Activated naive CD8-positive, alpha-beta T cell treated with anti-CD3 and anti-CD28 coated beads, Interleukin-2, amount 50 U/mL, for 24 hours (primary cell): ENCODE measurements around the gene A1BG.
A peak's percentile ranks its signal among the peaks of the same experiment; 100 is the strongest.

Experiments used
- ATAC-seq: fragments of 150-1000 bp; cut with Tn5 transposase; one replicate; pipeline ENCODE4 v1.10.0; 2021
- DNase-seq: peaks from one replicate; pipeline ENCODE4 v3.0.0; 2021
- H3K27ac Mint-ChIP-seq: one replicate; pipeline ENCODE4 v1.8.0; 2021; ENCODE audit warnings: mild to moderate bottlenecking, mixed read lengths
- H3K27me3 Mint-ChIP-seq: one replicate; pipeline ENCODE4 v1.8.0; 2021; ENCODE audit warnings: mixed read lengths
- H3K36me3 Mint-ChIP-seq: one replicate; pipeline ENCODE4 v1.8.0; 2021; ENCODE audit warnings: low read depth, mixed read lengths
- H3K4me1 Mint-ChIP-seq: one replicate; pipeline ENCODE4 v1.8.0; 2021; ENCODE audit warnings: mixed read lengths
- H3K4me3 Mint-ChIP-seq: one replicate; pipeline ENCODE4 v1.8.0; 2021; ENCODE audit warnings: mild to moderate bottlenecking, moderate library complexity, mixed read lengths
- H3K9me3 Mint-ChIP-seq: one replicate; pipeline ENCODE4 v1.8.0; 2021; ENCODE audit warnings: mixed read lengths

A1BG gene

GRCh38 chr19:58393725-58394033, 40.4 kb upstream of the A1BG start:
- Mint-ChIP-seq H3K27me3 (peaks cover 9% of the 10 kb centered on the region), H3K36me3 (peaks cover 58% of the 10 kb centered on the region), H3K9me3 (no peaks in the 10 kb centered on the region), H3K4me1 (peaks cover 41% of the 10 kb centered on the region), H3K27ac (no peak overlapping the region), H3K4me3 (no peak overlapping the region)
- no peak for ATAC-seq
- DNase-seq = no peak

- no peak for DNase-seq
- no peak overlapping the region for H3K27ac Mint-ChIP-seq
- peaks cover 63% of the 10 kb centered on the region for H3K36me3 Mint-ChIP-seq
- H3K4me1 Mint-ChIP-seq = peaks cover 47% of the 10 kb centered on the region
- H3K9me3 Mint-ChIP-seq = no peaks in the 10 kb centered on the region
- no peak overlapping the region for H3K4me3 Mint-ChIP-seq
- no peak for ATAC-seq
- H3K27me3 Mint-ChIP-seq = peaks cover 9% of the 10 kb centered on the region
Measured at GRCh38 chr19:58392945-58393724, 39.8 kb upstream of the A1BG start.

- Mint-ChIP-seq H3K4me3 (peak overlapping the region; percentile 98), H3K36me3 (peaks cover 54% of the 10 kb centered on the region), H3K27ac (peak overlapping the region; percentile 99), H3K4me1 (peaks cover 55% of the 10 kb centered on the region), H3K9me3 (no peaks in the 10 kb centered on the region), H3K27me3 (no peaks in the 10 kb centered on the region)
- DNase-seq (no peak), ATAC-seq (no peak)
Measured at GRCh38 chr19:58388175-58388526, 34.9 kb upstream of the A1BG start.

- no peak for DNase-seq
- peaks cover 48% of the 10 kb centered on the region for H3K36me3 Mint-ChIP-seq
- ATAC-seq = no peak
- peaks cover 57% of the 10 kb centered on the region for H3K4me1 Mint-ChIP-seq
- no peaks in the 10 kb centered on the region for H3K27me3 Mint-ChIP-seq
- H3K4me3 Mint-ChIP-seq = peak overlapping the region; percentile 98
- H3K27ac Mint-ChIP-seq = peak overlapping the region; percentile 99
- no peaks in the 10 kb centered on the region for H3K9me3 Mint-ChIP-seq
Measured at GRCh38 chr19:58387338-58388174, 34.3 kb upstream of the A1BG start.

GRCh38 chr19:58386576-58387337, 33.5 kb upstream of the A1BG start, which contains the start of gene RPS5:
Gene RPS5, plus strand, starts transcription at chr19:58387269. Its CDS starts 869 bp downstream, at chr19:58388138.
- H3K4me3 Mint-ChIP-seq = peak within 1 kb of the TSS; percentile 98
- H3K4me1 Mint-ChIP-seq = peaks cover 60% of the 10 kb centered on the region
- H3K36me3 Mint-ChIP-seq = peaks cover 41% of the 10 kb centered on the region
- H3K27me3 Mint-ChIP-seq = no peaks in the 10 kb centered on the region
- no peaks in the 10 kb centered on the region for H3K9me3 Mint-ChIP-seq
- peak within 1 kb of the TSS; percentile 99 for H3K27ac Mint-ChIP-seq
- DNase-seq (peak; percentile 94), ATAC-seq (peak; percentile 93)

GRCh38 chr19:58385891-58386575, 32.7 kb upstream of the A1BG start:
- DNase-seq (peak; percentile 49), ATAC-seq (no peak)
- Mint-ChIP-seq H3K4me1 (peaks cover 60% of the 10 kb centered on the region), H3K27me3 (no peaks in the 10 kb centered on the region), H3K36me3 (peaks cover 35% of the 10 kb centered on the region), H3K4me3 (peak overlapping the region; percentile 98), H3K27ac (peak overlapping the region; percentile 99), H3K9me3 (no peaks in the 10 kb centered on the region)

- Mint-ChIP-seq H3K27me3 (no peaks in the 10 kb centered on the region), H3K9me3 (no peaks in the 10 kb centered on the region), H3K4me3 (peak overlapping the region; percentile 98), H3K27ac (peak overlapping the region; percentile 99), H3K36me3 (peaks cover 29% of the 10 kb centered on the region), H3K4me1 (peaks cover 55% of the 10 kb centered on the region)
- ATAC-seq (no peak), DNase-seq (no peak)
Measured at GRCh38 chr19:58385313-58385890, 32.1 kb upstream of the A1BG start.

- peaks cover 48% of the 10 kb centered on the region for H3K4me1 Mint-ChIP-seq
- H3K27me3 Mint-ChIP-seq = no peaks in the 10 kb centered on the region
- no peak for DNase-seq
- no peak overlapping the region for H3K27ac Mint-ChIP-seq
- peak overlapping the region; percentile 24 for H3K4me3 Mint-ChIP-seq
- peaks cover 13% of the 10 kb centered on the region for H3K36me3 Mint-ChIP-seq
- no peak for ATAC-seq
- no peaks in the 10 kb centered on the region for H3K9me3 Mint-ChIP-seq
Measured at GRCh38 chr19:58382997-58383603, 29.8 kb upstream of the A1BG start.

- no peaks in the 10 kb centered on the region for H3K9me3 Mint-ChIP-seq
- H3K4me3 Mint-ChIP-seq = peak overlapping the region; percentile 92
- H3K36me3 Mint-ChIP-seq = no peaks in the 10 kb centered on the region
- peaks cover 36% of the 10 kb centered on the region for H3K4me1 Mint-ChIP-seq
- no peak for DNase-seq
- ATAC-seq = no peak
- peak overlapping the region; percentile 87 for H3K27ac Mint-ChIP-seq
- H3K27me3 Mint-ChIP-seq = no peaks in the 10 kb centered on the region
Measured at GRCh38 chr19:58381460-58382212, 28.3 kb upstream of the A1BG start.

- Mint-ChIP-seq H3K27me3 (no peaks in the 10 kb centered on the region), H3K27ac (peak within 1 kb of the TSS; percentile 96), H3K9me3 (no peaks in the 10 kb centered on the region), H3K4me1 (peaks cover 33% of the 10 kb centered on the region), H3K36me3 (no peaks in the 10 kb centered on the region), H3K4me3 (peak within 1 kb of the TSS; percentile 92)
- ATAC-seq (peak; percentile 87), DNase-seq (peak; percentile 95)
Measured at GRCh38 chr19:58380662-58381459, 27.6 kb upstream of the A1BG start, which contains the start of gene ZNF837. Gene ZNF837, minus strand, starts transcription at chr19:58381030. Its CDS starts 11,698 bp downstream, at chr19:58369332.

GRCh38 chr19:58380037-58380661, 26.9 kb upstream of the A1BG start:
- ATAC-seq (no peak), DNase-seq (no peak)
- H3K9me3 Mint-ChIP-seq = no peaks in the 10 kb centered on the region
- no peaks in the 10 kb centered on the region for H3K36me3 Mint-ChIP-seq
- peak overlapping the region; percentile 92 for H3K4me3 Mint-ChIP-seq
- H3K4me1 Mint-ChIP-seq = peaks cover 26% of the 10 kb centered on the region
- no peaks in the 10 kb centered on the region for H3K27me3 Mint-ChIP-seq
- H3K27ac Mint-ChIP-seq = peak overlapping the region; percentile 96

- H3K27ac Mint-ChIP-seq = peak overlapping the region; percentile 96
- H3K4me1 Mint-ChIP-seq = peaks cover 28% of the 10 kb centered on the region
- no peaks in the 10 kb centered on the region for H3K36me3 Mint-ChIP-seq
- H3K27me3 Mint-ChIP-seq = no peaks in the 10 kb centered on the region
- peak overlapping the region; percentile 92 for H3K4me3 Mint-ChIP-seq
- DNase-seq = no peak
- no peaks in the 10 kb centered on the region for H3K9me3 Mint-ChIP-seq
- ATAC-seq = no peak
Measured at GRCh38 chr19:58379246-58379645, 26.0 kb upstream of the A1BG start.
